A673 (cell line): Measurements from ENCODE around the gene MAPKAPK5.

Experiments
- EZH2 ChIP-seq: fragments of 200-600 bp; sonication (generic); IDR thresholded peaks from 2 replicates; pipeline ENCODE4 v1.6.1; 2017; ENCODE audit warnings: borderline replicate concordance, low read depth, mild to moderate bottlenecking, mixed read lengths, antibody characterized with exemption, low read length; ENCODE audit not compliant: poor library complexity, severe bottlenecking
- TF ChIP-seq, protein P1 (sequence below): fragments of 300-800, 200-600 bp; sonication (generic); conservative IDR thresholded peaks from 2 replicates; pipeline ENCODE4 v1.5.1; 2017; ENCODE audit warnings: low read depth, mild to moderate bottlenecking, antibody characterized with exemption, low read length, moderate library complexity, mixed read lengths

DNA sequence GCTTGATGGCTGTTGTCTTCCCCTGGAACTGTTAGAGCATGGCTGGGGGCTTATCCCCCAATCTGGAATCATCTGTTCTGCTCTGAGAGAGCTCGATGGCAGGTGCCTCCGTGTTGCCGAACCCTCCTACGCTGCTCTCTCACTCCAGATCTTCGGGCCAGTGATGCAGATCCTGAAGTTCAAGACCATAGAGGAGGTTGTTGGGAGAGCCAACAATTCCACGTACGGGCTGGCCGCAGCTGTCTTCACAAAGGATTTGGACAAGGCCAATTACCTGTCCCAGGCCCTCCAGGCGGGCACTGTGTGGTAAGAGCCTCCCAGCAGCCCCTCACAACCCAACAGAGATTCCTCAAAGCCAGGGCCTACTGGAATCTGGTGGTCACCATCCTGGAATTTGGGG, 42.3 kb upstream of the MAPKAPK5 start:
- TF ChIP-seq, protein P1, sequence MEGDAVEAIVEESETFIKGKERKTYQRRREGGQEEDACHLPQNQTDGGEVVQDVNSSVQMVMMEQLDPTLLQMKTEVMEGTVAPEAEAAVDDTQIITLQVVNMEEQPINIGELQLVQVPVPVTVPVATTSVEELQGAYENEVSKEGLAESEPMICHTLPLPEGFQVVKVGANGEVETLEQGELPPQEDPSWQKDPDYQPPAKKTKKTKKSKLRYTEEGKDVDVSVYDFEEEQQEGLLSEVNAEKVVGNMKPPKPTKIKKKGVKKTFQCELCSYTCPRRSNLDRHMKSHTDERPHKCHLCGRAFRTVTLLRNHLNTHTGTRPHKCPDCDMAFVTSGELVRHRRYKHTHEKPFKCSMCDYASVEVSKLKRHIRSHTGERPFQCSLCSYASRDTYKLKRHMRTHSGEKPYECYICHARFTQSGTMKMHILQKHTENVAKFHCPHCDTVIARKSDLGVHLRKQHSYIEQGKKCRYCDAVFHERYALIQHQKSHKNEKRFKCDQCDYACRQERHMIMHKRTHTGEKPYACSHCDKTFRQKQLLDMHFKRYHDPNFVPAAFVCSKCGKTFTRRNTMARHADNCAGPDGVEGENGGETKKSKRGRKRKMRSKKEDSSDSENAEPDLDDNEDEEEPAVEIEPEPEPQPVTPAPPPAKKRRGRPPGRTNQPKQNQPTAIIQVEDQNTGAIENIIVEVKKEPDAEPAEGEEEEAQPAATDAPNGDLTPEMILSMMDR = no peak
- TF ChIP-seq EZH2 = no peak
